ENCODE results near the gene ERG.
A peak's percentile ranks its signal among the peaks of the same experiment; 100 is the strongest.

The ERG gene

DNA sequence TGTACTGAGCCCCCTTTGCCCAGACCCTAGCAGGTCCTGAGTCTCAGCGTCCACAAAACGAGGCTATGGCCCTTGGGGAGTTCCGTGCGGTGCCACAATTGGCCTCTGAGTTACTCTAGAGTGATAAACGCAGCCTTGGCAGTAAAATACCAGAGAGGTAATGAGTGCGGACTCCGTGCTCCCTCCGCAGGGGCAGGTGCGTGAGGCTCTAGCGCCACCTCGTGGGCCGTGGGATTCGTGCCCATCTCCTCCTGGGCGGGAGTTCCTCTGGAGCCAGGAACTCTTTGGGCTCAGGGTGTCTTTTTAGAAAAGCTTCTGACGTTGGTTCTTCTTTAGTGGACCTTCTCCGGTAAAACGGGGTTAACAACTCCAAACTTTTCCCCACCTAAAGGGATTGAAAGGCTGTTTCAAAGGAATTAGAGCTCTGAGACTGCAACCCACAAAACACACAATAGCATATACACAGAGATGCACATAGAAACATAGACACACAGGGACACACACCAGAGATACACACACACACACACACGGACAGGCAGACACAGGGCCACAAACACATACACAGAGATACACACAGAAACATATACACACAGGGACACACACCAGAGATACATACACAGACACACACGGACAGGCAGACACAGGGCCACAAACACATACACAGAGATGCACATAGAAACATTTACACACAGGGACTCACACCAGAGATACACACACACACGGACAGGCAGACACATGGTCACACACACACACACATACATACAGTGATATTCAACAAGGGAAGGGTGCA is 142.1 kb downstream of the ERG start:
- DNase-seq: peak in 4 of 5 experiments; percentile 36 to 82 (median 46)

DNA sequence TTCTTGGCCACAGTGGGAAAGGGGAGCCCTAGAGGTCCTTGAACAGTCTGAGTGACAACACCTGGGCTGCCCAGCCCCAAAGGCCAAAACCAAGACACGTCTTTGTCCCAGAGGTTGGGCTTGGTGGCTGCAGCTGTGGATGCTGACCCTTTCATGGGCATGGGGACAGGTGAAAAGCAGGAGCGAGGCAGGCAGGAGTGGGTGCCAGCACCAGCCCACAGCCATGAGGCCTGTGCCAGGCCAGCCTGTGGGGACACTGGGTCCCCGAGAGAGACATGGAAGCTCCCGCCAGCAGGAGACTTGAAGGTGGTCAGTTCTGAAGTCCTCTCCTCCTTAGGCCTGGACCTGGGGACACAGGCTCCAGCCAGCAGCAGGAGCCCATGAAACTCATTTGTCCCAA is 142.9 kb downstream of the ERG start:
- no peak for DNase-seq

DNA sequence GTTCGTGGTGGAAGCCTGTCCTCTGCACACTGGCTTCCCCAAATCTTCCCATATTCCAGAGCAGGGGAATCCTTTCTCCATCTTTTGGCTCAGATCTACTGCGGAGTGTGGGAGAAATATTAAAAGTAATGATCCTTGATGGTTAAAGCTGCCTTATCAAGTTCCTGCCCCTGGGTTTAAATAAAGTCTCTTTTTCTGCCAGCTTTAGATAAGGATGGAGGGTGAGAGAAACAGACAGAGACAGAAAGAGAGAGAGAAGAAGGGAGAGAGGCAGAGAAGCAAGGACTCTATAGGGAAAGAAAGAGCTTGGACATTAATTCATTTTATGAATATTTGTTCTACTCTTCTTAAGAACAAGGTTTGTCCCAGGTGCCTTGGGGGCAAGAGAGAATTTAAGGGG is 143.5 kb downstream of the ERG start:
- DNase-seq: no peak

DNA sequence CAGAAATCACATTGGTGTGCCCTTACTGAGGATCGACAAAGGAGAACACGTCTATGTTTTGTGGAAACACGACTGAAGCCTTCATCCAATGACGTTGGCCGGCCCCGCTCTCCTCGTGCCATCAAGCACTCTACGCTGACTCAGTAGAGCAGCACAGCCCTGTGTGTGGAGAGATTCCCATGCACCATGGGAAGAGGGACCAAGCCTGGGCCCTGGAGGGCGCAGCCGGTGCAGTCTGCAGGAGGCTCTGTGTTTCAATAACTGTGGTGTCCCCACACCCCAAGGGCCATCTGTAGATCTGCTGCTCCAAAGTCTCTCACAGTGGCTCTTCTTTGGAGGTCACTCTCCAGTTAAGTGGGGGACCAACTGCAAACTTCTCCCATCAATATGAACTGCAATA is 144.0 kb downstream of the ERG start:
- no peak for DNase-seq

DNA sequence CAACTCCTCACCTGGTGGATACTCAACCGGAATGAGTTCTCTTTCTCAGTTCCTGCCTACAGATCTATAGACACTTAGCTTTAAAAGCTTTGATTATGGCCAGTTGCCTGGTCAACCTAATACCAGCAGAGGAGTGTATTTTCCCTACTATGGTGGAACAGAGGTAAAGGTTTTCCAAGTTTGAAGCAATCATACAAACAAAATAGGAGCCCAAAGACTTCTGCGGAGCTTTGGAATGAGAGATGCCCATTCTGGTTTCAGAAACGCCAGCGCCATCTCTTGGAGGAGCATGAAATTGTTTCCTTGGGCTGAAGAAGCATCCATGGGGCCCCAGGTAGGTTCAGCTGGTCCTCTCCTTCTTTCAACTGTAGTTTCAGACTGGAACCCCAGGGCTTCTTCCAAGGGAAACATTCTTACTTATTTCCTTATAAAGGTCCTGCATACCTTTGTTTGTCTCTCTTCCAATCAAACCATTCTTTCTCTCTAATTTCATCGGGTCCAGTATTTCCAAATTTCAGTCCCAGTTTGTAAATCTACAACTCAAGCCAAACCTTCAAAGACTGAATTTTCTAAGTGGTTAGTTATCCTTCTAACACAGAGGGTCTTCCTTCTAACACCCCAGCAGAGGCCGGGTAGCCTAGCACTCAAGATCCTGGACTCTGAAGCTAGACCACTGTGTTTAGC is 145.6 kb downstream of the ERG start:
- DNase-seq: peak in 1 of 5 experiments; percentile 40

DNA sequence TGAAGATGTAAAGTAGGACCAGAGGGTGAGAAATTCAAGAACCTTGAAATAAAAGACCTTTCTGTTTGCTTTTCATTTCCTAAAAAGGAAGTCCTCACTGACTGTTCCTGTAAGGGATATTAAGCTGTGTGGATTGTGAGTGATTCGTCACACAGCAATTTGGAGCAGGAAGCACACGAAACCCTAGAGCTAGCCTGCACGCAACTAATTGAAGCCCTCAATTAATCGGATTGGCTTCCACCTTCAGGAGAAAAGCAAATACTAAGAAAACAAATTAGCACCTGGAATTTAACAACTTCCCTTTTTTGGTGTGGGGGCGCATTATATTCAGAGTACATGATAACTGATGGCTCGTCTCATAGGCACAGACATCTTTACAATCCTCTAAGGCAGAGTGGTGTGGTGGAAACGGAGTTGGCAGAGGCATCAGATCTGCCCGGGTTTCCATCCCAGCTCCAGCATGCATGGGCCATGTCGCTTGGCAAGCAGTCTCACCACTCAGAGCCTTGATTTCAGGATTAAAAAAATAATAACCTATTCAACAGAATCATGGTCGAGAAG is 146.2 kb downstream of the ERG start:
- no peak for DNase-seq

DNA sequence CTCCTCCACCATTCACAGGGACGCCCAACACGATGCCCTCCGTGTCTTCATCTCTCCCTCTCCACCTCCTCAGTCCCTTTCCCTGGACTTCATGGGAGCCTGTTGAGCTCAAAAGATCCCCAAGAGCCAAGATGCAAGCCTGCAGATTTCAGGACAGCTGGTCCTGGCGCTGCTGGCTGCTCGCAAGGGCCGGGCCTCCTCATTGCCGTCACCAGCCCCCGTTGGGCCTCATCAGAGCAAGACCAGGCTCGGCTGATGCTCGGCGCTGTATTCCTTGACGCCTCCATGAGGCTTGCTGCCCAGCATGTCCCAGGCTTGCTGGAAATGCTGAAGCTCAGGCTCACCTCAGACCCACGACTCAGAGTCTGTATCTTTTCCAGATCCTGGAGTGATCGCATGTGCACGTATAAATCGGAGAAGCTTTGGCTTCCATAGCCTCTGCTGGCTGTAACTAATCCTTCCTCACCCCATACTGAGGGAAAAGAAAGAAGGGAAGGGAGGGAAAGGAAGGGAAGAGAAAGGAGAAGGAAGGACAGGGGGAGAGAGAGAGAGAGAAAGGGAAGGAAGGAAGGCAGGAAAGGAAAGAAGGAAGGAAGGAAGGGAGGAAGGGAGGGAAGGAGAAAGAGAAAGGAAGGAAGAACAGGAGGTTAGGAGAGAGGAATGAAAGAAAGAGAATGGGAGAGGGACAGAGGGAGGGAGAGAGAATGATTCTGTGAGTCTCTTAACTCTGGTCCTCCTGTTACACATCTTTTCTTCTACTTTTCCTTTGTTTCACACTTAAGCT is 146.9 kb downstream of the ERG start:
- no peak for DNase-seq

DNA sequence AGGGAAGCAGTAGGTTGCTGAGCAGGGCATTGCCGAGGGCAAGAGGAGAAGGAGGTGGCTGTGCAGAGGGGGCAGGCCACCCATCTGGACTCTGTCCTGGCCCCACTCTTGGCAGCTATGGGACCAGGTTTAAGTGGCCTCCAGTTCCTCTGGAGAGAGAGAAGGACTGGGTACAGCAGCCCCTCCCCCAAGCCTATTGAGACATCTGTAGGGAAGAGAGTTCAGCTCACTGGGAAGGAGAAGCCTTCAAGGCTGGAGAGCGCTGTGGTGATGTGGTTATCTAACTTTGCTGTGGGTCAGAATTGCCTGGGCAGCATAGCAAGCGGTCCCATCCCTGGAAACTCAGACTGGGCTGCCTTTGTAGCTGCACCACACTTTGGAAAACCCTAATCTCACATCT is 147.6 kb downstream of the ERG start:
- no peak for DNase-seq

DNA sequence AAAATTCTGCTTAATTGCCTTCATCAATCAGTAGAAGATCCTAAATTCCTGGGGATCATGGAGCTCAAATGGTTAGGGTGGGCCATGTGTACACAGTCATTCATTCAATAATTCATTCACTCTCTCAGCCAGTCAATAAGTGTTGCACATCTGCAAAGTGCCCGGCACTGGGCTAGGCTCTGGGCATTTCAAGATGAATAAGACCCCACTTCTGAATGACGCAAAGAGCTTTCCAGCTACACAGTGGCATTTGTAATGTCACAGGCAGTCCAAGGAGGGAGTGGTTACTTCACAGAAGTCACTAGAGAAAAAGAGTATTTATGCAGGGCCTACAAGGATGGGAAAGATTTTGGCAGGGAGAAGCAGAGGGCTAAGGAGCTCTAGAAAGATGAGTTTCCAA is 148.3 kb downstream of the ERG start:
- no peak for DNase-seq

DNA sequence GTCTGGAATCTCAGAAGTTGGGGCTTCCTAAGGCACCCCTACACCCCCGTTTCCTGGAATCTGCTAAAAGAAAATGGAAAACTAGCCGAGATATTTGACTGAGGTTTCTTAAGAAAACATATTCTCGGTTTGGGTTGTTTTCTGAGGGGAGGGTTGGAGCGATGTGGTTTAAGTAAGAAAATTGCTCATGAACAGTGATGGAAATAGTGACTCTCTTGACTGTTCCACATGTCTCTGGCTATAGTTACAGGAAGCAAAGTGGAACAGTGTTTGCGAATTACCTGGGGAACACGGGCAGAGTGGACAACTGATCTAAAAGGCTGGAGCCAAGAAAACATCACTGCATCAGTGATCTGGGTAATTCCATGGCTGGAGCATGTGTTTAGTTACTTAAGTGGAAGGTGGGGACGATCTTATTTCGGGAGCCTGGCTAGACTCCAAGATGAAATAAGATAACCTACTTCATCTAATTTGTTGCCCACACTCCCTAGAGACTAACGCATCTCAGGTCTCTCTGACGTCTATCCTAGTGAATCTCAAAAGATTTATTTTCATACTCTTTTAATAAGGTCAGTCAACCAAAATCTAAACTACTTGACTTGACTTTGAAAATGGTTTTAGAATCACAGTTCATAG is 149.0 kb downstream of the ERG start:
- peak in 1 of 5 experiments; percentile 57 for DNase-seq

DNA sequence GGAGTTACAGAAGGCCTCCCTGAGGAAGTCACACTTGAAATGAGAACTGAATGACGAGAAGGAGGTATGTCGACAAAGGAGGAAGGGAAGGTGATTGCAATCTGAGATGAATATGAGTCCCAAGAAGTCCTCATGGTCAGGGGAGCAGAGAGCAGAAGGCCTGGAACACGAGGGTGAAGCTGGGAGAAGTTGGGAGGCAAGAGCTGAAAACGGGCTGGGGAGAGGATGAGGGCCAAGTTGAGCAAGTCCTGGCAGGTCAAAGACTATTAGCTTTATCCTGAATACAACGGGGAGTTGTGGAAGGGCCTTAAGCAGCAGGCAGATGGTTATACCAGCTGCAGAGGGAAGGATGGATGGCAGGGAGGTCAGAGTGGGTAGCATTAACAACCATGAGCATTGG is 152.0 kb downstream of the ERG start:
- no peak for DNase-seq

DNA sequence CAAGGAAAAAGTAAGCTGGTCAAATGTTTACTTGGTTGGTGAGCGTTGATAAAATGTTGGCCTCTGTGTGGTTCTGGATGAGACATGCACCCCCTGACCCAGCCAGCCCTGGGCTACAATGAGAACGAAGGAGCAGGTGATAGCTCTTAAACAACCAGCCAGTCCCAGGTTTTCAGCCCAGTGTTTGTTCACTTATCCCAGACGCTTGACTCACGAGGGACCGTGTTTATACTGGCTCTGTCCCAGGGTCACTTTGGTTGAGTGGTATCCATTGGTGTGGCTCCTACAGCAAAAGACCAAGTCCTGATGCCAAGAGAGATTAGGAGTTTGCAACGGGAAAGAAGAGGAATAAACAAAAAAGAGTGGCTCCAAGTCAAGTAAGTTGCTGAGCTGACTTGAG is 154.6 kb downstream of the ERG start:
- DNase-seq: no peak

DNA sequence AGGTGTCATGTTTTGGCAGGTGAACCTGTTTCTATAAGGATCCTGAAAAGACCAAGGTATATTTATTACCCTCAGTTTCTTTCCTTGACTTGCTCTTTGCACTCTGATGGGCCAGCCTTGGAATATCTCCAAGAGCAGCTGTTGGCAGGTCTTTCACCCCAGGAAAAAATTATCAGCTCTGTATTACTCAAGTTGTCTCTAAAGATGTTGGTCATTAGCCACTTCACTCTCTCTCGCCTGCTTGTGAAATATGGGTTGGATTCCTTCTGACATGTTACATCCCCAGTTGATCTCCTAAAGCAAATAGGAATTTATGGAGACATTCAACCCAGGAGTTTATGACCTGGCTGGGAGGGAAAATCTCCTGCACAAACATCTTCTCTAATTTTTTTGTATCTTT is 155.5 kb downstream of the ERG start:
- DNase-seq: no peak

DNA sequence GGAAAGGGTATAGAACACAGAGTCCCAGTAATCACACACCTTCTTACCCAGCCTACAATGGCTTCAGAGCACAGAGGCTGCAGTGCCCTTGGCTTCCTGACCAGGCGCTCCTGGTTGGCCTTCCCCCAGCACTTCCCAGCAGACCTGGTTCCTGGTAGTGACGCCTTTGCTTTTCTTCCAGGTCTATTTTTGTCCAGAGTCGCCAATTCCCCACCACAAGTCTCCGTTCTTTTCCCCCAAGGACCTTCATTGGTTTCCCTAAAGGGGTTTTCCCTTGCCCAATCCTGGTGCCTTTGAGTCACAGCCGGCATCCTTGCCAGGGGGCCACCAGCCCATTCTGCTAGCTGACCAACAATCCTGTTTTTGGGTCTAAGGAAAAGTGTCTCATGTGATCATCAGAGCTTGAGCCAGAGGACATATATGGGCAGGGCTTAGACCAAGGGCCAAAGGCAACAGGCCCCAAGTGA is 156.7 kb downstream of the ERG start:
- no peak for DNase-seq

DNA sequence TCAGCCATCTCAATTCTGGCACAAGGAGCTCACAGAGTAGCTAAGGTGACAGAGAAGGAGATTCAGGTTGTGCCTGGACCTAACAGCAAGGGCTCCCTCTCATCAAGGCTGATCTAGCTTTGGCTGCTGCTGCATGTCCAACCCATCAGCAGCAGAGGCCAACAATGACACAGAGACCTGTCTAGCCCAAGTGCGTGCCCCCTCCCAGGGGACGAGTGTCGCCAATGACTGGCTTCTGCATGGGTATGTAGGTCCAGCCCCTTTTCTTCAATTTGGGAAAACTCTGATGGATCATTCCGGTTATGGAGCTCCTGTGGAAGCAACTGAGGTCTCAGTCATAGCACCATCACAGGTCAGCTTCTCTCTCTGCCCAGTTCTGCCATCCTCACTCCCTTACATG is 158.1 kb downstream of the ERG start:
- DNase-seq: no peak

DNA sequence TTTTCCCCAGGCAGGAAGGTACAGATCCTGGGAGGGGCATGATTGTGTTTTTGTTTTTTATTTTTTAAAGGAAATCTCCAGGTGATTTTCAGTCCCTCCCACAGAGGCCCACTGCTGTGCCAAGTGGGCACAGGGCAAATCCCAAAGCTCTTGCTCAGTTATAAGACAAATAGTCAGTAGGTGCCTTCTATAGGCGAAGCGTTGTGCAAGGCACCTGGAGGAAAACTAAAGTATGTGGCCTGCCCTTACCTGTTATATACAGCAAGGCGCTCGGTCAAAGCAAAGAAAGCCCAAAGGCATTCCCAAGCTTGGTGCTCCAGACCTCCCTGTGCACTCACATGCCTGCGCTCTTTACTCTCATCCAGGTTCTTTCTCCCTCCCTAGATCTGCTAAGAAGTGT is 160.5 kb downstream of the ERG start:
- DNase-seq: no peak

DNA sequence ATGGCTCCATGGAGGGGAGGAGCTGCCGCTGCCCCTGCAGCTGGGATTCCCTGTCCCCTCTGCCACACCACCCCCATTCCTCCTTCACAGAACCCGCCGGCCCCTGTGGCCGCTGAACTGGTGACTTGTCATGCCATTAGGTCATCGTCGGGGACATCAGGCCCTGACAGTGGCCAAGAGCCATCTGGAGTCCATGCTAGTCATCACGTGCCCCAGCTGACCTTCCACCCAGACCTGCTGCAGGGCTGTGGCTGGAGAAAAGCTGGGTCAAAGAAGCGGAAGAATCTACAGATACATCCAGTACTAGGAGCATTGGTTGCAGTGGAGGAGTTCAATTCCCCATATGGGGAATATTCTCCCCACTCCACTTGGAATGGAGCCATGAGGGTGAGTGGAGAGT is 163.4 kb downstream of the ERG start:
- no peak for DNase-seq

DNA sequence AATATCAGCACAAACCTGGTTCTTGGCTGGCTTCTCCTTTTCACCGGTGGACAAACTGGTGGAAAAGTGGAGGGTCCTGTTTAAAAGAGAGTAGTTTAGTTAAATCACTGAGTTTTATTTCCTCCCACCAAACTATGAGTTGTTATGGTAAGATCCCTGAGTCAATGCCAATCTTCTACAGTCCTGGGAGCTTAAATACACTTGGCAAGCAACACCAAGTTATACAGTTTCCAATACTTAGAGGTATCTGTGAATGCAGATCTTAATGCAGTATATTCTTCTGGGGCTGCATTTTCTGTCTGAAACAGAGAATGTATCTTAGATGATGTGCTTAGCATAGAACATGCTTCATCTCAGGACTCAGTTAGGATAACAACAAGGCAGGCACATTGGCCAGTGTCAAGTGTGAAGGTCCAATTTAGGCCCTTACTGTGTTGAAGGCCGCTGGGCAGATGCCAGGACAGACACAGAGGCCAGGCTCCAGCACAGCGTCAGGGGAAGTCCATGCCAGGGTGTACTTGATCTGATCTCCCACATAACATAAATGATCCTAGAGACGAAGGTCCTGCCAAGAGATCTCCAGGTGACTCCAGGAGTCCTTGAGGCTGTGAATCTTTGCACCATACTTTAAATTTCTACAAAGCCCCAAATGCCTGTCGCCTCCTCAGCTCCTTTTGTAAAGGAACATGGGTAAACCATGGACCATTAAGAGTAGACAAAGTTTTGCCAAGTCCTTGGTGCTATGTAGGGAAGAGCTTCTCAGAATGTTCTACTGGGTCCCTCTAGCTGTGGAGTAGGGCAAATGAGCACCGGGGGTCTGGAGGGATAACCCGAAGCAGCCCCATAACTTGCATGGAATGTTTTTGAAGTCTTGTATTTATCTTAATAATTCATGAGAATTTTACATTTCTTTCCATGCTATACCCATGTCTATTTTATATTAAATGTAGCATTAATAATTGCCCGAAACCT is 164.7 kb downstream of the ERG start:
- DNase-seq: no peak

DNA sequence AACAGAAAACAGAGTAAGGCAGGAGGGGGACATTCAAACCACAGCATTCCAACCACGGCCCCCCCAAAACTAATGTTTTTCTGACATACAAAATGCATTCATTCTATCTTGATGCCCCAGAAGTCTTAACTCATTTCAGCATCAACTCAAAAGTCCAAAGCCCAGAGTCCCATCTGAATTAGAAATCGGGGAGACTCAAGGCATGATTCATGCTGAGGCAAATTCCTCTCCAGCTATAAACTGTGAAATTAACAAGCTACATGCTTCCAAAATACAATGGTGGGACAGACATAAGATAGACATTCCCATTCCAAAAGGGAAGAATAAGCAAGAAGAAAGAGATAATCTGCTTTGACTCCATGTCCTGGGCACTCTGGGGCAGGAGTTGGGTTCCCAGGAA is 167.6 kb downstream of the ERG start:
- no peak for DNase-seq

Measured in T-helper 2 cell (primary cell).